Kasumi-1 (cell line): Measurements from ENCODE around the gene ZNF254.
A peak's percentile ranks its signal among the peaks of the same experiment; 100 is the strongest.
"Not testable (repeated sequence)": the region's sequence is repeated elsewhere in the genome, so short reads cannot be mapped to it uniquely, and the experiment has no call there.

Experiments used
- DNase-seq, 2 experiments: peaks; one replicate each; lab custom pipeline; 2025; lab: John Stamatoyannopoulos, UW

The ZNF254 gene

DNA sequence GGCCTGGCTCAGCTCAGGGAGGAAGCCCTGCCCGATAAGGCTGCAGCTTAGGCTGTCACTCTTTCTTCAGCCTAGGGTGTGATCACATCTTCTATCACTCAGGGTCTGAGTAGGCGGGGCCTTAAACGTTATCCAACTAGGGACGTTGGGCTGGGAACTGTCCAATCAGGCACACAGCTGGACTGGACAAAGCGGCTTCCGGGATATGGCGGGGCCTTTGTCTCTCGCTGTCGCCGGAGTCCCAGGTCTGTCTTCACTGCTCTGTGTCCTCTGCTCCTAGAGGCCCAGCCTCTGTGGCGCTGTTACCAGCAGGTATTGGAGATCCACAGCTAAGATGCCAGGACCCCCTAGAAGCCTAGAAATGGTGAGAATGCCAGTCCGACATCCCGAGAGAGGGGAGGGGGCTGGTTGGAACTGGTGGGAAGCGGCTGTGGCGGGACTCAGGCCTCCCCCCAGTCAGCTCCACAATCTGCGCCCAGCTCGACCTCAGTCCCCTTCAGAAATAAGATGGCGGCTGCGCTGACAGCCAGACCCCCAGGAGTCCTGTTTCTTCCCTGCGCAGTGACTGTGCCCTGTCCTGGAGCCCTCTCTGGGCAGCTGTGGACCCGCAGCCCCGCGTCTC, at the start of gene ZNF254:
Gene ZNF254 (plus strand): TSS at position 214 of the 622 bp plus-strand sequence. CDS start 121 bp downstream, at position 335.
- peak; percentile 96 to 98 for DNase-seq

DNA sequence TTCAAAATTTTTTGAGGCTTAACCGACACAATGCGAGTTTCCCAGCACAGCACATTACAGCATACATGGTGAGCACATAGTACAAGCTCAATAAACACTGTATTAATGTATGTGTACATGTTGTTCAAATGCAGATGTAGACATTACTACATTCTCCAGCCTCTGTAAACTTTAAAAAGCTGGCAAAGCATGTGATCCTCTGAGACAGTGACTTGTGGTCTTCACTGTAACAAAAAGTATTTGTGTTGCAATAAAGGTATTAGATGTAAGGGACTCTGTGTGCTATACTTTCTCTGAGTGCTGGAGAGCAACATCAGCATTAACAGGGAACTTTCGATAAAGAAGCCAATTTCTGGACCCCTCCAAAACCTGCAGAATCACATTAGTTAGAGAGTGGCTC, 46.4 kb upstream of the ZNF254 start:
- no peak for DNase-seq

DNA sequence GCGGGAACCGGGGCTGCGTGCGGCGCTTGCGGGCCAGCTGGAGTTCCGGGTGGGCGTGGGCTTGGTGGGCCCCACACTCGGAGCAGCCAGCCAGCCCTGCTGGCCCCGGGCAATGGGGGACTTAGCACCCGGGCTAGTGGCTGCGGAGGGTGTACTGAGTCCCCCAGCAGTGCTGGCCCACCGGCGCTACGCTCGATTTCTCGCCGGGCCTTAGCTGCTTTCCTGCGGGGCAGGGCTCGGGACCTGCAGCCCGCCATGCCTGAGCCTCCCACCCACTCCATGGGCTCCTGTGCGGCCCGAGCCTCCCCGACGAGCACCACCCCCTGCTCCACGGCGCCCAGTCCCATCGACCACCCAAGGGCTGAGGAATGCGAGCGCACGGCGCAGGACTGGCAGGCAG, 45.7 kb upstream of the ZNF254 start:
- DNase-seq: not testable (repeated sequence)

DNA sequence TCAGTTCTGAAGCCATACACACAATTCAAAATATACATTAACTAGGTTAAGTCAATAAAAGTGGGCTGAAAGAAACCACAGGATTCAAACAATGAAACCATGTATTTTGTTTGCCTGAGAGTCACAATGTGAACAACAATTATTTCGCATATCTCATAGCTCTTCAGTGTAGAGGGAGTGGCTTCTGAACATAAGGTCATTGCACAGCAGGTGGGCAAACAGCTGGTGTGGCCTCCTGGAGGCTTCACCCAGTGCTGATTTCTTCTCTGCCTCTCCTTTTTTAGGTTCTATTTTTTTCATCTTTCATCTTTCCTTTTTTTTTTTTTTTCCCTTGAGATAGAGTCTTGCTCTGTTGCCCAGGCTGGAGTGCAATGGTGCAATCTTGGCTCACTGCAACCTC, 40.4 kb upstream of the ZNF254 start:
- no peak for DNase-seq

DNA sequence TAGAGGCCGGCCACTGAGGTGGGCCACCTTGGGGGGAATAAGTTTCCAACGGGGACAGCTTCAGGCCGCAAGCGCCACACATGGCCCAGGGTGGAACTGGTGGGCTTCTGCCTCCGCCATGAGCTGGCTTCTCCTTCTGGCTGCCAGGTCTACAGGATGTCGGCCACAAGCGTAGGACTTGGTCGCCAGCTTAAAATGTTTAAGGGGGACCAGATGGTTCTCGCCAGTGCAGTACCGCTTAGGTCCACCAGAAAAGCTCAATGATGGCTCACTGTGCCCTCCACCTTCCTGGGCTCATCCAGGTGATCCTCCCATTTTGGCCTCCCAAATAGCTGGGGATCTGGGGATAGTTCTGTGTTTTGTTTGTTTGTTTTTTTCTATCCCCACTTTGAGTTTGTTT, 38.7 kb upstream of the ZNF254 start:
- DNase-seq: no peak

DNA sequence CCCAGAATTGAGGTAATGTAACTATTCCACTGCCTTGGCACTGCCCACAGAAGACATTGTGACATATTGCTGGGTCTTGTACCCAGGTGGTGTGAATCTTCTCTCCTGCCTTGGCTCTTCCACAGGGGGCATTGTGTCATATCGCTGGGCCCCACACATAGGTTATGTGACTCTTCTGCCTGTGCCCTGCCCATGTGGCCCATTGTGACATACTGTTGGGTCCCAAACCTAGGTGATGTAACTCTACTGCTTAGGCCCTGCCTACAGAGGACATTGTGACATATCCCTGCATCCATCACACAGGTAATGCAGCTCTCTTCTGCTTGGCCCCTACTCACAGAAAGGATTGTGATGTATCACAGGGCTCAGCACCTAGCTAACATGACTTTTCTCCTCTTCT, 37.5 kb upstream of the ZNF254 start:
- DNase-seq: no peak

DNA sequence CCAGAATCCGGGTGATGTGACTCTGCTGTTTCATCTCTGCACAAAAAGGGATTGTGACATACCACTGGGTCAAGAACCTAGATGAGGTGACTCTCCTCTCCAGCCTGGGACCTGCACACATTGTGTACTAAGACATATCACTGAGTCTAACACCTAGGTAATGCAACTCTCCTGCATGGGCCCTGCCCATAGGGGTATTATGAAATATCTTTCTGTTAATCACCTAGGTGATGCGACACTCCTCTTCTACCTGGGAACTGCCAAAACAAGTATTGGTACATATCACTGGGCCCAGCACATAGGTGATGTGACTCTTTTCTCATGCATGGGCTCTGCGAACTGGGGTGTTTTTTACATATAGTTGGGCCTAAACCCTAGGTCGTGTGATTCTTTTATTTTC, 35.5 kb upstream of the ZNF254 start:
- DNase-seq: no peak

DNA sequence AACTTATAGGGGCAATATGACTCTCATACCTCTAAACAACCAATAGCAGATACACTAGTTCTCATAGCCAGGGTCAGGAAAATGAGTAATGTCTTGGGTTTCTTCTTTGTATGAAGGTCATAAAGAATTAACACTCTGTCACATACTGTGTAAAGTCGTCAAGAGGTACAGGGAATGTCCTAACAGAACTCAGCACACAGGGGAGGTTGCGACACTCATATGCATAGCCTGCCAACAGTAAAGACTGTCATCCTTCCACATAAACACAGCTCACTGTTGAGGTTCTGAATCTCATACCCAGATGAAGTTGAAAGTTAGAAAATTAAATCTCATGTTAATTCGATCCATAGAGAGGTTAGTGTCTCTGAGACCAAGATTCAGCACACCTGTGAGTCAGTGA, 34.2 kb upstream of the ZNF254 start:
- no peak for DNase-seq

DNA sequence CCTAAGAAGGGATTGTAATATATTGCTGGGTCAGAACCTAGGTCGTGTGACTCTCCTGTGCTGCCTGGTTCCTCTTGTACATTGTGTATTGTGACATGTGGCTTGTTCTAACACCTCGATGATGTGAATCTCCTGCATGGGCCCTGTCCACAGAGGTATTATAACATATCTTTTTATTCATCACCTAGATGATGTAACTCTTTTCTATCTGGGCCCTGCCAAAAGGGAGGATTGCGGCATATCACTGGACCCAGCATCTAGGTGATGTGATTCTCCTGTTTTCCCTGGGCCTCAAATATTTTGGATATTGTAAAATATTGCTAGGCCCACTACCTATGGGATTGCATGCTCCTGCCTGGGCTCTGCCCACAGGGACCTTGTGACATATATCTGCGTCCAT, 33.4 kb upstream of the ZNF254 start:
- no peak for DNase-seq

DNA sequence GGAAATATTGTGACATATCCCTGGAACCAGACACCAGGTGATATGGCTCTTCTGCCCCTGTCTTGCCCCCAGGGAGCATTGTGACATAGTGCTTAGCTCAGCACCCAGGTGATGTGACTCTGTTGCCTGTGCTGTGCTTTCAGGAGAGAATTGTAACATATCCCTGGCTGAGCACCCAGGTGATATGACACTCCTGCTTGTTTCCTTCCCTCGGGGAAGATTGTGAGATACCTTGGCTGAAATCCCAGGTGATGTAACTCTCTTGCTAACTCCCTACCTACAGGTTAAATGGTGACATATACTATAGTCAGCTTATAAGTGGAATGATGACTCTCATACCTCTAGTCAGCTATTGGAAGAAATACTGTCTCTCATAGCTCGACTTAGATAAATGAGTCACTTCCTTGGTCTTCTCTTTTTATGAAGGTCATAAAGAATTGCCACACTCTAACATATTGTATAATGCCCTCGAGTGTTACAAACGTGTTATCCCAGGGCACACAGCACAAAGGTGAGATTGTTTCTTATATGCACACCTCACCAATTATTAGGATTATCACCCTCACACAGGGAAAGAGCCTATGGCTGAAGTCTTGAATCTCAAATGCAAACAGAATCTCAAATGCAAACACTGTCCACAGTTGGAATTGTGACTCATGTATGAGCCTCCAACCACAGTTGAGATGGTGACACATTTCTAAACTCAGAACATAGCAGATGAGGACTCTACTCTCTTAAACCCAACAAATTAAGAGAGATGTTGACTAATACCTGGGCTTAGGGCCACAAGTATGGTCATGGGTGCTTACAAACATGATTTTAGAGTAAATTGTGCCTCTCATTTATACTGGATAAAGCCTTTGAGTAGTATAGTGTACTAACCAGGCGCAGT, 32.7 kb upstream of the ZNF254 start:
- DNase-seq: no peak

DNA sequence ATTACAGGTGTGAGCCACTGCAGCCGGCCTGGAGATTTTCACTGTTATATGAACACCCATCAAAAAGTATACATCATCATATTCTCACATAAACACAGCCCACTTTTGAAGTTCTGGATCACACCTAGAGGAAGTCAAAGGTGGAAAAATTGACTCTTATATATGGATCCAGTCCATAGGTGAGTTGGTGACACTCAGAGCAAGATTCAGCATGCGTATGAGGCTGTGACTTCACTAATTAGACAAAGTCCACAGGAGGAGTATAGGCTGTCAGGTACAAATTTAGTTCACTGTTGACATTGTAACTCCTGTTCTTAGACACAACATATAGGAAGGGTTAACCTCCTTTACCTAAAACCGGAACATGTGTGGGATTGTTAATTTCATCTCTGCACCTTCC, 31.4 kb upstream of the ZNF254 start:
- no peak for DNase-seq

DNA sequence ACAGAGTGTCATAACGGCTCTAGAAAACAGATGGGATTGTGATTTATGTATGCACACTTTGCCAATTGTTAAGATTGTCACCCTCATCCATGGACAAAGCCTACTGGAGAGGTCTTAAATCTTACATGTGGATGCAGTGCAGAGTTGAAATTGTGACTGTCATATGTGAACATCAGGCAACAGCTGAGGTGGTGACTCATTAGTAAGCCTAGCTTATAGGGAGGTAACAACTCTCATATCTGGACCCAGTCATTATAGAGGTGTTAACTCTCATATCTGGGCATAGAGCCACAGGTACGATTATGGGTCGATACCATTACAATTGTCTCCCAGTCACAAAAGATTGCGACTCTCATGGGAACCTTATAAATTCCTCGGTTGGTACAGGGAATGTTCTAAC, 29.8 kb upstream of the ZNF254 start:
- DNase-seq: no peak

DNA sequence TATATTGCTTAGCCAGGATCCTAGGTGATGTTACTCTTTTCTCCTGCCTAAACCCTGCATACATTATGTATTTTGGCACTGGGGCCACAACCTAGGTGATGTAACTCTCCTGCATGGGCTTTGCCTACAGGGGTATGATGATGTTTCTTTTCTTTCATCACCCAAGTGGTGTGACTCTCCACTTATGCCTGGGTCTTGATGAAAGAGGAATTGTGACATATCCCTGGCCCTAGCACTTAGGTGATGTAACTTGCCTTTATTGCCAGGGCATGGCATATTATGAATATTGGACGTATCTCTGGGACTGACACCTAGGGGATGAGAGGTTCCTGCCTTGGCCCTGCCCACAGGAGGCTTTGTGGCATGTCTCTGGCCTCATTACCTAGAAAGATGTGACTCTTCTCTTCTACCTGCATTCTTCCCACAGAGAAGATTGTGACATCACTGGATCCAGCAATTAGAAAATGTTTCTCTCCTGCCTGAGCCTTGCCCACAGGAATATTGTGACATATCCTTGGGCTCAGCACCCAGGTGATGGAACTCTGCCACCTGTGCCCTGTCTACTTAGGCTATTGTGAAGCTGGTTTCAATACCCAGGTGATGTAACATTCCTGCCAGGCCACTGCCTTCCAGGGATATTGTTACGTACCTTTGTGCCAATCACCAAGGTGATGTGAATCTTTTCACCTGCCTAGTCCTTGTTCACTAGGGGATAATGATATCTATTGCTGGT, 27.3 kb upstream of the ZNF254 start:
- DNase-seq: no peak

DNA sequence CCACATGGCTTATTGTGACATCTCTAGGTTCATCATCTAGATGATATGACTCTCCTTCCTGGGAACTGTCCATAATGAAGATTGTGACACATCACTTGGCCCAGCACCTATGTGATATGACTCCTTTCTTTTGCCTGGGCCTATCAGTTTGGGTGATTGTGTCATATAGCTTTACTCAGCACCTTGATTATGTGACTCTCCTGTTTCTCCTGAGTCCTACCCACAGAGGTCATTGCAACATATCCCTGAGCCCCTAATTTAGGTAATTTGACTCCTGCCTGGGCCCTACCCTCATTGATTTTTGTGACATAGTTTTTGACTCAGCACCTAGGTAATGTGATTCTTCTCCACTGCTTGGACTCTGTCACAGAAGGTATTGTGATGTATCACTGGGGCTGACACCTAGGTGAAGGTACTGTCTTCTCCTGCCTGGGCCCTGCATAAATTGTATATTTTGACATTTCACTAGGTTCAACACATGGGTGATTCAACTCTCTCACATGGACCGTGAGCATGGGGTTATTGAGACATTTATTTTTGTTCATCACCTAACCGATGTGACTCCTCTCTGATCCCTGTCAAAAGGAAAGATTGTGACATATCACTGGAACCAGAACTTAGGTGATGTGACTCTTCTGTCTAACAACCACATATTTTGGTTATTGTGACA, 26.2 kb upstream of the ZNF254 start:
- DNase-seq: no peak

DNA sequence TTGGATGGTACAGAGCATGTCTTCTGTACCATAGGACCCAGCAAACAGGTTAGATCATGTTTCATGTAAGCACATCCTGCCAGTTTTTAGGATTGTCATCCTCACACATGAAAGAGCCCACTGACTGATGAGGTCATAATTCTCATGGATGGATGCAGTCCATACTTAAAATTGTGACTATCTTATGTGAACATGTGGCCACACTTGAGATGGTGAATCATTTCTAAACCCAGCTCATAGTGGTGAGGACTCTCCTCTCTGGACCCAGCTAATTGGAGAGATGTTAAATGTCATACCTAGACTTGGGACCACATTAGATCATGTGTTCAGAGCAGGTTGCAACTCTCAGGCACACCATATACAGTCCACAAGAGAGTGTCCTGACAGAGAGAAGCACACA, 24.8 kb upstream of the ZNF254 start:
- no peak for DNase-seq

DNA sequence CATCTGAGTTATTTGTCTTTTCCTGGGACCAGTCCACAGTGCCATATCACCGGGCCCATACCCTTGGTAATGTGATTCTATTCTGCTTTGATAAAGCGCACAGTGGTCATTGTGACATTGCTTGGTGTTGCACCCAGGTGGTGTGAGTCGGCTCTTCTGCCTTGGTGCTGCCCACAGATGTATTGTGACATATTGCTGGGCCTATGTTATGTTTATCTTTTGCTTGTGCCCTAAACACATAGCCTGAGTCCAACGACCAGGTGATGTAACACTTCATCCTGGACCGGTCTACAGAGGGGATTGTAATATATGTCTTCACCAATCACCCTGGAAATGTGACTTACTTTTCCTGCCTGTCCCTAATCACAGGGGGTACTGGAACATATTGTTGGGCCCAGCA, 23.7 kb upstream of the ZNF254 start:
- DNase-seq: no peak

DNA sequence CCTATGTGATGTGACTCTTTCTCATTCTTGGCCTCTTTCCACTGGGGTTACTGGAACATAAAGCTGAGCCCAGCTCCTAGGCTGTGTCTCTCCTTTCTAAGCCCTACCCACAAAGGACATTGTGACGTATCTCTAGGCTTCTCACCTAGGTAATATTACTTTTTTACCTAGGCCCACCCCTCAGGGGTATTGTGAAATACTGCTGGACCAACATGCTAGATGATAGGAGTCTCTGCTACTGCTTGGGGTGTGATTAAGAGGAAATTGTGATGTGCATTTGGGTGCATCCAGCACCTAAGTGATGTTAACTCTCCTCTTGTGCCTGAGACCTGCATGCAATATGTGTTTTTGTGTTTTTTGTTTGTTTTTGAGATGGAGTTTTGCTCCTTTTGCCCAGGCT, 22.8 kb upstream of the ZNF254 start:
- no peak for DNase-seq

DNA sequence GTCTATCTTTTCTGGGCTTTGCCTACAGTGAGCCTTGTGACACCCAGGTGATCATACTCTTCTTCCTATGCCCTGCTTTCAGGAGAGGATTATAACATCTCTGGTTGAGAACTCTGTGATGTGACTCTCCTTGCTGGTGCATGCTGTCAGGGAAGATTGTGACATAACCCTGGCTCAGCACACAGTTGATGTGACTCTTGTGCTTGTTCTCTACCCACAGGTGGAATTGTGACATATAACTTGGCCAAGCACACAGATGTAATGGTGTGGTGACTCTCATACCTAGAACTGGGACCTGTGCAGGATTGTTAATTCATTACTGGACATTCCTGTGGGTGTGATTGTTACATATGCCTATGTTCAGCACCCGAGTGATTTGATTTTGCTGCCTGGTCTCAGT, 21.7 kb upstream of the ZNF254 start:
- no peak for DNase-seq

DNA sequence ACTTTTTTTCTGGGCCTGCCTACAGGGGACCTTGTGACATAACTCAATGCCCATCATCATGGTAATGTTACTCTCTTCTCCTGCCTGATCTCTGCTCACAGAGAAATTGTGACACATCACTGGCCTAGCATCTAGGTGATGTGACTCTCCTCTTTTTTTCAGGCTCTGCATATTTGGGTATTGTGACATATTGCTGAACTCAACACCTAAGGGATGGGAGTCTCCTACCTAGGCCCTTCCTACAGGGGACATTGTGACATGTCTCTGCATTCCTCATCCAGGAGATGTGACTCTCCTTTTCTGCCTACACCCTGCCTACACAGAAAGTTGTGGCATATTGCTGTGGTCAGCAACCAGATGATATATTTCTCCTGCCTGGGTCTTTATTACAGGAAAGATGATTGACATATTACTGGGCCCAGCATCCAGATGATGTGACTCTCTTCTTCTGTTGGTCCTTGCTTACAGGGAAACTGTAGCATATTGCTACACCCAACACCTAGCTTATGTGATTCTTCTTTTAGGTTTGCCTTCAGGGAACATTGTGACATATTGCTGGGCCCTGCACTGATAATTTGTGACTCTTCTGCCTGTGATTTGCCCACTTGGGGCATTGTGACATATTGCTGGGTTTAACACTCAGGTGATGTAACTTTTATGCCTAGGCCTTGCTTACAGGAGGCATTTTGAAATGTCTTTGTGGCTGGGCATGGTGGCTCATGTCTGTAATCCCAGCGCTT, 21.0 kb upstream of the ZNF254 start:
- DNase-seq: no peak

DNA sequence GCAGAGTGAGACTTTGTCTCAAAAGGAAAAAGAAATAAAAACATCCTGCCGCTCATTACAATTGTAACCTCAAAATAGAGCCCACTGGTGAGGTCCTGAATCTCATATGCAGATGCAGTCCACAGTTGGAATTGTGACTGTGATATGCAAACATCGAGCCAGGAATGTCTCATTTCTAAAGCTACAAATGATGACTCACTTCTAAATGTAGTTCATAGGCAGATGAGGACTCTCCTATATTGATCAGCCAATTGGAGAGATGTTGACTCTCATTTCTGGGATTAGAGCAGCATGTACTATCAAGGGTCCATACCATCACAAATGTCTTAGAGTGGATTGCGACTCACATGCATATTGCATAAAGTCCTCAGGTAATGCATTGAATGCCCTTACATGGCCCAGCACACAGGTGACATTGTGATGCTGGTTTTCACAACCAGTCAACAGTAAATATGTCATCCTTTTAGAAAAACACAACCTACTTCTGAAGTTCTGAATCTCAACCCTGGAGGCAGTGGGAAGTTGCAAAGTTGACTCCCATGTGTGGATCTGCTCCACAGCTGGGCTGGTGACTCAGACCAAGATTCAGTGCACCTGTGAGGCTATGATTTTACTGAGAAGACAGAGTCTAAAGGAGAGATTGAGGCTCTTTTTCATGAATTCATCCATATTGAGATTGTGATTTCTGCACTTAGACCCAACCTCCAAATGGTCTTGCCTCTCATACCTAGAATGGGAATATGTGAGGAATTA, 16.9 kb upstream of the ZNF254 start:
- no peak for DNase-seq

DNA sequence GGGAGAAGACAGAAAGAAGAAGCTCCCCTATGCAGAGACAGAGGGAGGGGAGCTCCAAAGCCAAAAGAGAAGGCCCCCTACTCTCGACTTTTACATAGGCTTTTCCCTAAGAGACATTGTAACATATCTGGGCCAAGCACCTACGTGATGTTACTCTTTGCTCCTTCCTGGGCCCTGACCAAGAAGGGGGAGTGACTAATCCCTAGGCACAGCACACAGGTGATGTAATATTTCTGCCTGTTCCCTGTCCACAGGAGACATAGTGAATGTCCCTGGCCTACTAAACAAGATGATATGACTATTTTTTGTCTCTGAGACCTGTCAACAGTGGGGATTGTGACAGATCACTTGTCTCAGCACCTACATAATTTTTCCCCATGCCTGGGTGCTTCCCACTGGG, 15.9 kb upstream of the ZNF254 start:
- no peak for DNase-seq
